Thyroid gland (tissue), 4 donors: Measurements from ENCODE around the gene GRM1.

Experiments used
- CTCF ChIP-seq, 6 experiments: fragments of 200-600 bp in 3 of 6; fragments of 450-650 bp in 3 of 6; sonication (generic) in 3 of 6; IDR thresholded peaks; one replicate each; pipeline ENCODE4 v1.5.1; 2016 to 2019; ENCODE audit warnings: antibody characterized with exemption in 6 of 6, mild to moderate bottlenecking in 2 of 6, inconsistent platforms in 1 of 6, moderate library complexity in 1 of 6
- POLR2A ChIP-seq, 2 donors: fragments of 450-650 bp; IDR thresholded peaks; one replicate each; pipeline ENCODE4 v1.6.1; 2017; ENCODE audit warnings: antibody characterized with exemption in 2 of 2, mild to moderate bottlenecking in 2 of 2, moderate library complexity in 1 of 2

- TF ChIP-seq POLR2A (IDR thresholded peaks at IDR 0.05) (no peak), CTCF (IDR thresholded peaks at IDR 0.05) (no peak)
Measured at GRCh38 chr6:146028252-146028795, 538 bp upstream of the GRM1 start.
